ENCODE results near the gene RASAL2.

The RASAL2 gene

DNA sequence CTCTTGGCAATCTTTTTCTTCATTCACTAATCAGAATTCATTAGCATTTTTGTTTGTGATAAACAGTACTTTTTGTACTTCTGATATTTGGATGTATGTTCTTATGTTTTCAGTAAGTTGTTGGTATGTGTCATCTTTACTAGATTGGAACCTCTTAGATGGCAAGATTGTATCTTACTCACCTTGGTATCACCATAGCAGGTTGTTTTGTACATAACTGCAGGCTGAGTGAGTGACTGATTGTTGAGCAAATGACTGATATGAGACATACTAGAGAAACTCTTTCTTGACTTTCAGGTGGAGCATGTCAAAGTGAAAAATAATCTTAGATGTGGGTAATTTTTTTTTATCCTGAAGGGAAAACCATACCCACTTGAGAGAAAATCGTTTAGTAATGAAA is 229.2 kb downstream of the RASAL2 start:
- H3K4me3 ChIP-seq (ENCODE audit: low read depth, low read length): no peak overlapping the region
- DNase-seq (ENCODE audit: low read depth, low spot score): no peak
- in situ Hi-C loops (cut with HindIII; ENCODE audit: low sequenced_read_pairs): no loop called here
- TF ChIP-seq, protein P1, sequence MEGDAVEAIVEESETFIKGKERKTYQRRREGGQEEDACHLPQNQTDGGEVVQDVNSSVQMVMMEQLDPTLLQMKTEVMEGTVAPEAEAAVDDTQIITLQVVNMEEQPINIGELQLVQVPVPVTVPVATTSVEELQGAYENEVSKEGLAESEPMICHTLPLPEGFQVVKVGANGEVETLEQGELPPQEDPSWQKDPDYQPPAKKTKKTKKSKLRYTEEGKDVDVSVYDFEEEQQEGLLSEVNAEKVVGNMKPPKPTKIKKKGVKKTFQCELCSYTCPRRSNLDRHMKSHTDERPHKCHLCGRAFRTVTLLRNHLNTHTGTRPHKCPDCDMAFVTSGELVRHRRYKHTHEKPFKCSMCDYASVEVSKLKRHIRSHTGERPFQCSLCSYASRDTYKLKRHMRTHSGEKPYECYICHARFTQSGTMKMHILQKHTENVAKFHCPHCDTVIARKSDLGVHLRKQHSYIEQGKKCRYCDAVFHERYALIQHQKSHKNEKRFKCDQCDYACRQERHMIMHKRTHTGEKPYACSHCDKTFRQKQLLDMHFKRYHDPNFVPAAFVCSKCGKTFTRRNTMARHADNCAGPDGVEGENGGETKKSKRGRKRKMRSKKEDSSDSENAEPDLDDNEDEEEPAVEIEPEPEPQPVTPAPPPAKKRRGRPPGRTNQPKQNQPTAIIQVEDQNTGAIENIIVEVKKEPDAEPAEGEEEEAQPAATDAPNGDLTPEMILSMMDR (IDR thresholded peaks at IDR 0.05; ENCODE audit: low read depth, low read length): no peak

DNA sequence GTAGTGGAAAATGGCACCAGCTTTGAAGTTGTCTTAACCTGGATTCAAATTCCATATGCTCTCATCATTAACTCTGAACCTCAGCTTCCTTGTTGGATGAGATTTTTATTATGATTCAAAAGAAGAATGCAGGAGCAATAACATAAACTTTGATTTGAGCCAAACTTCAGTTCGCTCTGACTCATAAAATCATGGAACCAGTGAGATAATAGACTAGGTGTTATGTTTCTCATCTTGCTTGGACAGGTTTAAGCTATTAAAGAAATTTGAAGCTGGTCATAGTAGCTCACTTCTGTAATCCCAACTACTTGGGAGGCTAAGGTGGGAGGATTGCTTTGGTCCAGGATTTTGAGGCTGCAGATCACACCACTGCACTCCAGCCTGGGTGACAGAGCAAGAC is 230.1 kb downstream of the RASAL2 start:
- no peak overlapping the region for H3K4me3 ChIP-seq (ENCODE audit: low read depth, low read length)
- peak; percentile 15 for DNase-seq (ENCODE audit: low read depth, low spot score)
- TF ChIP-seq, protein P1 (IDR thresholded peaks at IDR 0.05; ENCODE audit: low read depth, low read length): no peak
- in situ Hi-C loops (cut with HindIII; ENCODE audit: low sequenced_read_pairs): no loop called here

DNA sequence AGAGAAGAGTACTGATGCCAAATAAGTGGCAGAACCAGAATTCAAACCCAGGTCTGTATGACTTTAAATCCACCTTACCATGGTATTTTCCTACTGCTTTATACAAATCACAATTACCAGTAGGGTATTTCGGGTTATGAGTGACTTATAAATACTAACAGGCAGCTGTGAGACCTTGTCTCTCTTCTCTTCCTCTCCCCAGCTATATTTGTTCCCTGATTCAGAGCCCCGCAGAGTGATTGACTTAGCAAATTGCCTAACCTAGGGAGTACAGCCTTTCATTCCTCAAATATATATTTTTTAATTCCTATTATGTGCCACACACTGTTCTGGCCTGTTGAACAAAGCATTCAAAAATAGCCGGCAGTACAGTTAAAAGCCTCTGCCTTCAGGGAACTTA is 234.8 kb downstream of the RASAL2 start:
- no peak for DNase-seq (ENCODE audit: low read depth, low spot score)
- TF ChIP-seq, protein P1 (IDR thresholded peaks at IDR 0.05; ENCODE audit: low read depth, low read length): no peak
- in situ Hi-C loops (cut with HindIII; ENCODE audit: low sequenced_read_pairs): no loop called here
- no peak overlapping the region for H3K4me3 ChIP-seq (ENCODE audit: low read depth, low read length)

DNA sequence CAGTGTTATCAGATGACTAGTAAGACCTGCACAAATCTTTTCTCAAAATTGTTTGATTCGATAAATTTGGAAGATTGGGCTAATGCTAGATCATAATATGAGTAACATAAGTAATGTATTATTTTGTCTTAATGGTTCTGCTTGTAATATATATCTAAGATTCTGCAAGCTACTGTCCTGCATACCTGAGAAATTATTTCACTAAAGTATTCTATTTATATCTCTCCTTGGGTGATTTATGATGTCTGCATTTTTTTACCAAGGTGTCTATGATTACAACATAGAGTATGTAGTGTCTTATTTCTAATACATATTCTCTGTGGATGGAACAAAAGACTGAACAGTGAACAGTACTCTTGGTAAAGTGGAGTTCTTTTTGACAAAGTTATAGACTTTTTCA is 236.2 kb downstream of the RASAL2 start:
- in situ Hi-C loops (cut with HindIII; ENCODE audit: low sequenced_read_pairs): no loop called here

DNA sequence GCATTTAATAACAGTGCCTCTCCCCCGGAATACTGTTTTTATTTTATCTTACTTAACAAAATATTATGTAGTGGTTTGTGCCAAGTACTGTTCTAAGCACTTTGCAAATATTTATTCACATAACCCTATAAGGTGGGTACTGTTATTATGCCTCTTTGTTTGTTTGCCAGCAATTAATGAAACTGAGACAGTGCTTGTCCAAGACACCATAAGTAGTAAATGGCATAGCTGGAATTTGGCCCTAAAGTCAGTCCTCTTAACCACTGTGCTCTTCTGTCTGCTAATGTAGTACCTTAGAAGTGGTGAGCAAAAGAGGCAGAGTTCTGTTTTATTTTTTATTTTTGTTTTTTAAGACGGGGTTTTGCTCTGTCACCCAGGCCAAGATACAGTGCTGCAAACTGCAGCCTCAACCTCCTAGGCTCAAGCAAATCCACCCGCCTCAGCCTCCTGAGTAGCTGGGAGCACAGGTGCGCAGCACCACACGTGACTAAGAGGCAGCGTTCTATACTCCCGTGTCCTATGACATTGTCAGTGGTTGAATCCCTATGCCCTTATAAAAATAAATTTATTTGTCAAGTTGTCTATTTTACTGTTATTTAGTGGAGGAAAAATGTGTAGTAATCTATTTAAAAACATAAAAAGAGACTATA is 237.1 kb downstream of the RASAL2 start:
- no peak for DNase-seq (ENCODE audit: low read depth, low spot score)
- TF ChIP-seq, protein P1 (IDR thresholded peaks at IDR 0.05; ENCODE audit: low read depth, low read length): no peak
- in situ Hi-C loops (cut with HindIII; ENCODE audit: low sequenced_read_pairs): no loop called here
- no peak overlapping the region for H3K4me3 ChIP-seq (ENCODE audit: low read depth, low read length)

More for the DNA sequence above, 236.2 kb downstream of the RASAL2 start:
- DNase-seq (ENCODE audit: low read depth, low spot score): no peak
- no peak overlapping the region for H3K4me3 ChIP-seq (ENCODE audit: low read depth, low read length)
- TF ChIP-seq, protein P1 (IDR thresholded peaks at IDR 0.05; ENCODE audit: low read depth, low read length): no peak

DNA sequence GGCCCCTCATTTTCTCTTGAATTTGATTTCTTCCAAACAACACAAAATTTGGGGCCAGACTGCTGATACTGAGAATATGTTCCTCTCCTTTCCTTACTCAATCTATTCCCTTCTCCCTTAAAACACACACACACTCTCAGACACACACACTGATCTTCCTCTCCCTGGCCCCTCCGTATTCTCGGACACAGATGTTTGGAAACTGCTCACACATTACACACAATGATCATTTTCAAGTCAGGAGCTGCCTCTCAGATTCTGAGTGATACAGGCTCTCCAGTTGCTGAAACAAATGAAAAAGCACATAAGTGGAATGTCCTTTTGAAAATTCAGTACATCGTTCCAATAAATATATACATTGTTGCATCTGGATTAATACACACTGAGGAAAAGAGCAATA is 241.5 kb downstream of the RASAL2 start:
- in situ Hi-C loops (cut with HindIII; ENCODE audit: low sequenced_read_pairs): no loop called here
- H3K4me3 ChIP-seq (ENCODE audit: low read depth, low read length): no peak overlapping the region
- no peak for DNase-seq (ENCODE audit: low read depth, low spot score)
- TF ChIP-seq, protein P1 (IDR thresholded peaks at IDR 0.05; ENCODE audit: low read depth, low read length): no peak

All from astrocyte of the spinal cord (primary cell).